ENCODE results near the gene NUP98.

GRCh38 chr11:3712274-3712673 is 85.1 kb downstream of the NUP98 start:
- TF ChIP-seq POLR2AphosphoS5 (IDR thresholded peaks at IDR 0.05), result peak; percentile 43
- TF ChIP-seq POLR2A (IDR thresholded peaks at IDR 0.05), result no peak
- no peak for TF ChIP-seq CTCF (IDR thresholded peaks at IDR 0.05)
